HepG2 (cell line): ENCODE results near the gene ZNF184. TPM values are rescaled to one million over a fixed set of nuclear protein-coding genes. Genes with fewer than 3 reads are reported as not detected.
A peak's percentile ranks its signal among the peaks of the same experiment; 100 is the strongest.

ENCODE experiments used
- DNMT1 ChIP-seq: sonication (generic); formaldehyde crosslinking; IDR thresholded peaks from 2 replicates; pipeline ENCODE4 v1.5.1; 2020; ENCODE audit warnings: mild to moderate bottlenecking, missing genetic modification reagents
- FOXO1 ChIP-seq: sonication (generic); formaldehyde crosslinking; IDR thresholded peaks from 2 replicates; pipeline ENCODE4 v1.4.0; 2020; ENCODE audit warnings: missing genetic modification reagents
- MXD4 ChIP-seq: IDR thresholded peaks from 2 replicates; pipeline ENCODE4 v1.6.1; 2016; ENCODE audit warnings: mild to moderate bottlenecking, missing biosample characterization, missing genetic modification reagents
- NR2F6 ChIP-seq, 2 experiments: IDR thresholded peaks; 2 replicates each; pipeline ENCODE4 v1.6.1; 2016; ENCODE audit warnings: antibody characterized with exemption in 1 of 2, mild to moderate bottlenecking in 1 of 2
- POLR2AphosphoS5 ChIP-seq: IDR thresholded peaks from 2 replicates; pipeline ENCODE4 v1.6.1; 2012; ENCODE audit warnings: low read depth, low read length
- RXRB ChIP-seq: IDR thresholded peaks from 2 replicates; pipeline ENCODE4 v1.6.1; 2016; ENCODE audit warnings: borderline replicate concordance, missing genetic modification reagents, missing compliant biosample characterization
- SNAPC2 ChIP-seq: sonication (generic); formaldehyde crosslinking; IDR thresholded peaks from 2 replicates; pipeline ENCODE4 v1.8.1; 2022; ENCODE audit warnings: mild to moderate bottlenecking, missing genetic modification reagents
- THAP11 ChIP-seq: IDR thresholded peaks from 2 replicates; pipeline ENCODE4 v1.6.1; 2016; ENCODE audit warnings: missing biosample characterization, missing genetic modification reagents
- ZNF124 ChIP-seq: sonication (generic); formaldehyde crosslinking; IDR thresholded peaks from 2 replicates; pipeline ENCODE4 v1.4.0; 2020; ENCODE audit warnings: missing genetic modification reagents
- ZNF34 ChIP-seq: sonication (generic); formaldehyde crosslinking; IDR thresholded peaks from 2 replicates; pipeline ENCODE4 v1.4.0; 2020; ENCODE audit warnings: mild to moderate bottlenecking, missing genetic modification reagents, borderline replicate concordance
- ZNF614 ChIP-seq: IDR thresholded peaks from 2 replicates; pipeline ENCODE4 v1.6.1; 2018; ENCODE audit warnings: missing biosample characterization, missing genetic modification reagents, inconsistent platforms, borderline replicate concordance
- ZNF850 ChIP-seq: sonication (generic); formaldehyde crosslinking; conservative IDR thresholded peaks from 2 replicates; pipeline ENCODE4 v1.9.0; 2021; ENCODE audit warnings: mild to moderate bottlenecking, missing genetic modification reagents
- polyA plus RNA-seq, 8 experiments: library from polyadenylated mRNA; depleted of rRNA in 3 of 8; stranded (reverse) in 7 of 8; unstranded in 1 of 8; fragments of >200 nt; fragmentation: Illumina TruSeq in 4 of 8; extraction: Trizol in 4 of 8; gene quantifications; 2 replicates each; pipeline versions ENCODE4 v1.2.1 to v1.2.3, GENCODE V29; 2011 to 2016; ENCODE audit warnings: low read depth in 4 of 8, missing spikeins in 1 of 8, mixed read lengths in 1 of 8; ENCODE audit not compliant: insufficient read depth in 1 of 8
- total RNA-seq, 5 experiments: library from RNA; depleted of rRNA; stranded (reverse); fragments of >200 nt; fragmentation: Illumina TruSeq; extraction: Trizol; gene quantifications; 2 replicates each; pipeline ENCODE4 v1.2.3, GENCODE V29; 2016; ENCODE audit warnings: low read depth in 1 of 5
- TF ChIP-seq, protein P1 (sequence below): sonication (generic); formaldehyde crosslinking; IDR thresholded peaks from 2 replicates; pipeline ENCODE4 v1.5.1; 2020; ENCODE audit warnings: missing genetic modification reagents, mild to moderate bottlenecking, borderline replicate concordance
- TF ChIP-seq, protein P2 (sequence below): sonication (generic); formaldehyde crosslinking; IDR thresholded peaks from 2 replicates; pipeline ENCODE4 v1.5.0; 2020; ENCODE audit warnings: missing genetic modification reagents, mild to moderate bottlenecking, borderline replicate concordance
- TF ChIP-seq, protein P3 (sequence below): IDR thresholded peaks from 2 replicates; pipeline ENCODE4 v1.6.1; 2016; ENCODE audit warnings: low read depth, borderline replicate concordance
- TF ChIP-seq, protein P4 (sequence below): sonication (generic); formaldehyde crosslinking; IDR thresholded peaks from 2 replicates; pipeline ENCODE4 v1.9.0; 2022; ENCODE audit warnings: missing genetic modification reagents, mild to moderate bottlenecking, borderline replicate concordance
- TF ChIP-seq, protein P5 (sequence below): sonication (generic); formaldehyde crosslinking; IDR thresholded peaks from 2 replicates; pipeline ENCODE4 v1.4.0; 2020; ENCODE audit warnings: missing genetic modification reagents
- TF ChIP-seq, protein P6 (sequence below): sonication (generic); formaldehyde crosslinking; IDR thresholded peaks from 2 replicates; pipeline ENCODE4 v1.4.0; 2020; ENCODE audit warnings: mild to moderate bottlenecking, missing genetic modification reagents
- TF ChIP-seq, protein P7 (sequence below): IDR thresholded peaks from 2 replicates; pipeline ENCODE4 v1.6.1; 2016

Gene ZNF184
- total and polyA plus RNA-seq, 2 of the 13 experiments (the other 11 are each of a cell fraction or from before 2014, with no cell fraction given): 2.1 to 10.1 TPM

DNA sequence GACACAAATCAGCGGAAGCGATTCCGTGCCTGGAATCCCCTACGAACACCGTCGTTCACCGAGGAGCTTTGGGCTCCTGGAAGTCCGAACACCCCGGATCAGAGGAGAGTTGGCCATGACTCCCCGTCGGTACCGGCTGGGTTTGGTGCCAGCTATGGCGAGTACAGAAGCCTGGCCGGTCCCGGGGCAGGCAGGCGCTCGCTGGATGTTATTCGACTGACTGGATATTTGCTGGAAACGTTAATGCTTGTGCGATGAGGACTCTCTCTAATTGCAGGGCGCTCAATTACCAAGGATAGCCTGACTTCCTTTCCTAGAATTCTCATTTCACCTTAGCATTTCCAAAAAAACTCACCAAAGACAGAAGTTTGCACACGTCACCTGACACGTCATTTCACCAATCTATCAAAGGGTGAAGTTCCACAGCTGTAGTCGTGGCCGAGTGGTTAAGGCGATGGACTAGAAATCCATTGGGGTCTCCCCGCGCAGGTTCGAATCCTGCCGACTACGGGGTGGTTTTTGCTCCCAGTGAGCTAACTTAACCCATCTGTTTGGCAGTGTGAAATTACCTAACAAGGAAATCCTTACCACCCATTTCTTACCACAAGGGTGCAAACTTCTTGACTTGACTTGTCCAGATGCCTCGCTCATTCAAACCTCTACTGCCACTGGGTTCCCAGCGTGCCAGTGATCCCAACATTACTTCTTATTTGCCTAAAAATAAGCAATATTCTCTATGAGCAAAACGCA, 22.7 kb upstream of the ZNF184 start (continued):
- TF ChIP-seq, protein P1, sequence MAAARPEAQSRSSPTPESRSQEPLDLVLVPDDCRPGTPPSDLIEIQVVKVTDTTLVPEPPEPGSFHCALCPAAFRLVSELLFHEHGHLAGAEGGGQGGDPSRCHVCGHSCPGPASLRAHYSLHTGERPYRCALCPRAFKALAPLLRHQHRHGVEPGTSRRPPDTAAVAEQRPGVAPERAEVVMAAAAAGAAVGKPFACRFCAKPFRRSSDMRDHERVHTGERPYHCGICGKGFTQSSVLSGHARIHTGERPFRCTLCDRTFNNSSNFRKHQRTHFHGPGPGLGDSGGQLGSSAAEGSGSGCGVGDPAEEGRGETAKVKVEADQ (CRISPR knock-in tag): 0 out of 2 replicates have a peak, but pooled peaks have one; percentile 46
- TF ChIP-seq, protein P2, sequence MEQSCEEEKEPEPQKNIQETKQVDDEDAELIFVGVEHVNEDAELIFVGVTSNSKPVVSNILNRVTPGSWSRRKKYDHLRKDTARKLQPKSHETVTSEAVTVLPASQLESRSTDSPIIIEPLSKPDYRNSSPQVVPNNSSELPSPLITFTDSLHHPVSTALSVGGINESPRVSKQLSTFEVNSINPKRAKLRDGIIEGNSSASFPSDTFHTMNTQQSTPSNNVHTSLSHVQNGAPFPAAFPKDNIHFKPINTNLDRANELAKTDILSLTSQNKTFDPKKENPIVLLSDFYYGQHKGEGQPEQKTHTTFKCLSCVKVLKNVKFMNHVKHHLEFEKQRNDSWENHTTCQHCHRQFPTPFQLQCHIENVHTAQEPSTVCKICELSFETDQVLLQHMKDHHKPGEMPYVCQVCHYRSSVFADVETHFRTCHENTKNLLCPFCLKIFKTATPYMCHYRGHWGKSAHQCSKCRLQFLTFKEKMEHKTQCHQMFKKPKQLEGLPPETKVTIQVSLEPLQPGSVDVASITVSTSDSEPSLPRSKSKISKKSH (CRISPR knock-in tag): peak; percentile 48; the same call in 1 of the 2 replicates
- TF ChIP-seq POLR2AphosphoS5 (no peak), NR2F6 (IDR thresholded peaks at IDR 0.05) (no peak), NR2F6 (CRISPR knock-in tag; IDR thresholded peaks at IDR 0.05) (peak; percentile 47; the same call in 1 of the 2 replicates), THAP11 (CRISPR knock-in tag) (peak; percentile 78), ZNF614 (CRISPR knock-in tag) (peak; percentile 91; the same call in 1 of the 2 replicates), RXRB (CRISPR knock-in tag) (peak; percentile 64), MXD4 (CRISPR knock-in tag) (no peak), SNAPC2 (peak; percentile 47; the same call in 1 of the 2 replicates), FOXO1 (peak; percentile 51; the same call in 1 of the 2 replicates), ZNF850 (CRISPR knock-in tag) (no peak), ZNF34 (CRISPR knock-in tag) (0 out of 2 replicates have a peak, but pooled peaks have one; percentile 35), DNMT1 (CRISPR knock-in tag) (no peak), ZNF124 (CRISPR knock-in tag) (peak; percentile 44; the same call in 1 of the 2 replicates)
- TF ChIP-seq, protein P3, sequence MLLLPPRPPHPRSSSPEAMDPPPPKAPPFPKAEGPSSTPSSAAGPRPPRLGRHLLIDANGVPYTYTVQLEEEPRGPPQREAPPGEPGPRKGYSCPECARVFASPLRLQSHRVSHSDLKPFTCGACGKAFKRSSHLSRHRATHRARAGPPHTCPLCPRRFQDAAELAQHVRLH (CRISPR knock-in tag): peak; percentile 90
- TF ChIP-seq, protein P4, sequence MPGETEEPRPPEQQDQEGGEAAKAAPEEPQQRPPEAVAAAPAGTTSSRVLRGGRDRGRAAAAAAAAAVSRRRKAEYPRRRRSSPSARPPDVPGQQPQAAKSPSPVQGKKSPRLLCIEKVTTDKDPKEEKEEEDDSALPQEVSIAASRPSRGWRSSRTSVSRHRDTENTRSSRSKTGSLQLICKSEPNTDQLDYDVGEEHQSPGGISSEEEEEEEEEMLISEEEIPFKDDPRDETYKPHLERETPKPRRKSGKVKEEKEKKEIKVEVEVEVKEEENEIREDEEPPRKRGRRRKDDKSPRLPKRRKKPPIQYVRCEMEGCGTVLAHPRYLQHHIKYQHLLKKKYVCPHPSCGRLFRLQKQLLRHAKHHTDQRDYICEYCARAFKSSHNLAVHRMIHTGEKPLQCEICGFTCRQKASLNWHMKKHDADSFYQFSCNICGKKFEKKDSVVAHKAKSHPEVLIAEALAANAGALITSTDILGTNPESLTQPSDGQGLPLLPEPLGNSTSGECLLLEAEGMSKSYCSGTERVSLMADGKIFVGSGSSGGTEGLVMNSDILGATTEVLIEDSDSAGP (CRISPR knock-in tag): peak; percentile 62; the same call in 1 of the 2 replicates
- TF ChIP-seq, protein P5, sequence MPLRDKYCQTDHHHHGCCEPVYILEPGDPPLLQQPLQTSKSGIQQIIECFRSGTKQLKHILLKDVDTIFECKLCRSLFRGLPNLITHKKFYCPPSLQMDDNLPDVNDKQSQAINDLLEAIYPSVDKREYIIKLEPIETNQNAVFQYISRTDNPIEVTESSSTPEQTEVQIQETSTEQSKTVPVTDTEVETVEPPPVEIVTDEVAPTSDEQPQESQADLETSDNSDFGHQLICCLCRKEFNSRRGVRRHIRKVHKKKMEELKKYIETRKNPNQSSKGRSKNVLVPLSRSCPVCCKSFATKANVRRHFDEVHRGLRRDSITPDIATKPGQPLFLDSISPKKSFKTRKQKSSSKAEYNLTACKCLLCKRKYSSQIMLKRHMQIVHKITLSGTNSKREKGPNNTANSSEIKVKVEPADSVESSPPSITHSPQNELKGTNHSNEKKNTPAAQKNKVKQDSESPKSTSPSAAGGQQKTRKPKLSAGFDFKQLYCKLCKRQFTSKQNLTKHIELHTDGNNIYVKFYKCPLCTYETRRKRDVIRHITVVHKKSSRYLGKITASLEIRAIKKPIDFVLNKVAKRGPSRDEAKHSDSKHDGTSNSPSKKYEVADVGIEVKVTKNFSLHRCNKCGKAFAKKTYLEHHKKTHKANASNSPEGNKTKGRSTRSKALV (CRISPR knock-in tag): no peak
- TF ChIP-seq, protein P6, sequence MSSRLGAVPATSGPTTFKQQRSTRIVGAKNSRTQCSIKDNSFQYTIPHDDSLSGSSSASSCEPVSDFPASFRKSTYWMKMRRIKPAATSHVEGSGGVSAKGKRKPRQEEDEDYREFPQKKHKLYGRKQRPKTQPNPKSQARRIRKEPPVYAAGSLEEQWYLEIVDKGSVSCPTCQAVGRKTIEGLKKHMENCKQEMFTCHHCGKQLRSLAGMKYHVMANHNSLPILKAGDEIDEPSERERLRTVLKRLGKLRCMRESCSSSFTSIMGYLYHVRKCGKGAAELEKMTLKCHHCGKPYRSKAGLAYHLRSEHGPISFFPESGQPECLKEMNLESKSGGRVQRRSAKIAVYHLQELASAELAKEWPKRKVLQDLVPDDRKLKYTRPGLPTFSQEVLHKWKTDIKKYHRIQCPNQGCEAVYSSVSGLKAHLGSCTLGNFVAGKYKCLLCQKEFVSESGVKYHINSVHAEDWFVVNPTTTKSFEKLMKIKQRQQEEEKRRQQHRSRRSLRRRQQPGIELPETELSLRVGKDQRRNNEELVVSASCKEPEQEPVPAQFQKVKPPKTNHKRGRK: 0 out of 2 replicates have a peak, but pooled peaks have one; percentile 45
- TF ChIP-seq, protein P7, sequence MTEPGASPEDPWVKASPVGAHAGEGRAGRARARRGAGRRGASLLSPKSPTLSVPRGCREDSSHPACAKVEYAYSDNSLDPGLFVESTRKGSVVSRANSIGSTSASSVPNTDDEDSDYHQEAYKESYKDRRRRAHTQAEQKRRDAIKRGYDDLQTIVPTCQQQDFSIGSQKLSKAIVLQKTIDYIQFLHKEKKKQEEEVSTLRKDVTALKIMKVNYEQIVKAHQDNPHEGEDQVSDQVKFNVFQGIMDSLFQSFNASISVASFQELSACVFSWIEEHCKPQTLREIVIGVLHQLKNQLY (CRISPR knock-in tag): 0 out of 2 replicates have a peak, but pooled peaks have one; percentile 46
